Thoracic aorta (tissue), 2 donors: ENCODE data around the gene PDHA1. TPM values are rescaled to one million over a fixed set of nuclear protein-coding genes. Genes with fewer than 3 reads are reported as not detected.

ENCODE experiments used
- ATAC-seq: fragments of 150-250 bp; one replicate; pipeline ENCODE4 v1.8.0; 2017; ENCODE audit warnings: low read depth; ENCODE audit not compliant: insufficient number of reproducible peaks, low FRiP score
- DNase-seq: peaks from one replicate; pipeline ENCODE4 v3.0.0-alpha.2; 2020; ENCODE audit warnings: low spot score
- H3K27ac ChIP-seq, 2 donors: fragments of 200-600 bp; sonication (generic); 1 replicate in 1 of 2; 2 replicates in 1 of 2; pipeline ENCODE4 v1.5.1; 2016; ENCODE audit warnings: mild to moderate bottlenecking in 2 of 2, moderate library complexity in 2 of 2
- H3K27me3 ChIP-seq: fragments of 200-600 bp; sonication (generic); replicated peaks from 2 replicates; pipeline ENCODE4 v1.6.0; 2016; ENCODE audit warnings: mild to moderate bottlenecking; ENCODE audit not compliant: insufficient read depth
- H3K36me3 ChIP-seq: fragments of 200-600 bp; sonication (generic); one replicate; pipeline ENCODE4 v1.5.1; 2016
- H3K4me1 ChIP-seq, 2 donors: fragments of 200-600 bp; sonication (generic); 1 replicate in 1 of 2; 2 replicates in 1 of 2; pipeline versions ENCODE4 v1.5.1 to v1.6.0; 2016; ENCODE audit warnings: low read depth in 2 of 2, mild to moderate bottlenecking in 1 of 2; ENCODE audit not compliant: control insufficient read depth in 1 of 2
- H3K4me3 ChIP-seq: fragments of 200-600 bp; sonication (generic); 2 replicates; pipeline ENCODE4 v1.5.1; 2016; ENCODE audit warnings: mild to moderate bottlenecking
- H3K9me3 ChIP-seq: fragments of 200-600 bp; sonication (generic); 2 replicates; pipeline ENCODE4 v1.5.1; 2016
- CTCF ChIP-seq: fragments of 200-600 bp; sonication (generic); IDR thresholded peaks from one replicate; pipeline ENCODE4 v1.5.1; 2019; ENCODE audit warnings: antibody characterized with exemption
- total RNA-seq, 2 donors: library from RNA; depleted of rRNA; stranded (reverse); fragments of >200 nt; gene quantifications; one replicate each; pipeline versions ENCODE4 v1.1.0 to v1.2.3, GENCODE V29; 2016

PDHA1 gene
- total RNA-seq, 2 donors from 2014 or later = 47.8 to 102 TPM

DNA sequence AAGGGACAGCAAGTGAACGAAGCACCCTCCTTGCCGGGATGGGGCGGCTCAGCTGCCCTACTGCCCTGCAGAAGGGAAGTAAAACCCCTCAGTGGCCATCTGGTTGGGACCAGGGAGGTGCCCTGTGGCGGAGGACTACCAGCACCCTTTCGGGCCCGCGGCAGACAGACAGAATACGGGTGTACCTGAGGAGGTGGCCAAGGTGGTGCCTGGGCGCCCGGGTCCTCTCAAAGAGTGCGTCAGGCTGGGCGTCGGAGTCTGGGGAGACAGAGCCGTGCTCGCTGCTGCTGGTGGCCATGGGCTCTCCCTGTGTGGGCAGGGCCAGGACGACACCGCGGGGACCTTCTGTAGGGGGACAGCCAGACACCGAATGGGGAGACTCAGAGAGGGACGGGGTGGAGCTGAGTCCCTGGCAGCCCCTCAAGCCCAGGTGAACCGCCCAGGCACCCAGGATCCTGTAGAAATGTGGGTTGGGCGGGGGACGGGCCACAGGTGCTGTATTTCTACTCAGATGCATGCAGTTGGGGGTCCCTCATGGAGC lies 29.7 kb downstream of the PDHA1 start:
- Histone ChIP-seq H3K4me3 (peak overlapping the region; percentile 73), H3K36me3 (no peaks in the 10 kb centered on the region), H3K27me3 (no peaks in the 10 kb centered on the region), H3K27ac (no peak overlapping the region), H3K4me1 (no peaks in the 10 kb centered on the region), H3K9me3 (no peaks in the 10 kb centered on the region)
- ATAC-seq (no peak), DNase-seq (no peak)
- TF ChIP-seq CTCF = no peak

DNA sequence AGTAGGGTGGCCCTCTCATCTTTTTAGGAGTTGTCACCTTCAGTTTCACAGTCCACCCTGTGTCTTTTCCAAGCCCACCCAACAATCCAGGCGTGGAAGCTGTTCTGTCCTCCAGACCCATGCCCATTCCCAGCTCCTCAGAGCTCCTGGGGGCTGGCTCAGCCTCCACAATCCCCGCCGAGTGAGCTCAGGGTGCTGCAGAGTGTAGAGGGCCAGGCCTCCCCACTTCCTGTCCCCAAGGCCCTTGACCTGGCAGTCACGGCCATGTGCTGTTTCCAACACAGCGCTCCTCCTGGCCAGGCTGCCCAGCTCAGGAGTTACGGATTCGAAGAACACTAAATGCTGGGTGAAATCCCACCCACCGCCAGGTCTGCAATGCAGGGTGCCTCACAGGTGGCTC lies 31.8 kb downstream of the PDHA1 start:
- Histone ChIP-seq H3K4me3 (no peak overlapping the region), H3K27ac (no peak overlapping the region), H3K4me1 (no peaks in the 10 kb centered on the region), H3K27me3 (no peaks in the 10 kb centered on the region), H3K9me3 (no peaks in the 10 kb centered on the region), H3K36me3 (no peaks in the 10 kb centered on the region)
- no peak for TF ChIP-seq CTCF
- DNase-seq (no peak), ATAC-seq (no peak)

DNA sequence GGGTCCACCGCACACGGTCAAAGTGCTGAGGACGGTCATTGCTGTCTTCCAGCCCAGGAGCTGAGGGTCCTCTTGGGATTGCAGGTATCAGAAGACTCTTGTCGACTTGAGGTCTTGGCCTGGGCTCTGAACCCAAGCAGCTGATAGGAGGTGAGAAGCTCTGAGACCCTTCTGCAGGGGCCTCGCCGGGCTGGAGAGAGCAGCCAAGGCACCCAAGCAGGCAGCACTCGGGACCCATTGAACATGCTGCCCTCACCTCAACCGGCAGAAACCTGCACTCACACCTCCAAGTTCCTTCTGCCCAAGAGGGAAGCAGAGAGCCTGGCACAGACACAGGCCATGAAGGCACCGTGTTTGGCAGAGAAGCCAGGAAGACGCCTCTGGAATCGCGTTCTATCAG lies 34.1 kb downstream of the PDHA1 start:
- Histone ChIP-seq H3K27me3 (no peaks in the 10 kb centered on the region), H3K36me3 (no peaks in the 10 kb centered on the region), H3K9me3 (no peaks in the 10 kb centered on the region), H3K4me3 (no peak overlapping the region), H3K27ac (no peak overlapping the region), H3K4me1 (no peaks in the 10 kb centered on the region)
- ATAC-seq = no peak
- no peak for DNase-seq
- TF ChIP-seq CTCF = no peak

DNA sequence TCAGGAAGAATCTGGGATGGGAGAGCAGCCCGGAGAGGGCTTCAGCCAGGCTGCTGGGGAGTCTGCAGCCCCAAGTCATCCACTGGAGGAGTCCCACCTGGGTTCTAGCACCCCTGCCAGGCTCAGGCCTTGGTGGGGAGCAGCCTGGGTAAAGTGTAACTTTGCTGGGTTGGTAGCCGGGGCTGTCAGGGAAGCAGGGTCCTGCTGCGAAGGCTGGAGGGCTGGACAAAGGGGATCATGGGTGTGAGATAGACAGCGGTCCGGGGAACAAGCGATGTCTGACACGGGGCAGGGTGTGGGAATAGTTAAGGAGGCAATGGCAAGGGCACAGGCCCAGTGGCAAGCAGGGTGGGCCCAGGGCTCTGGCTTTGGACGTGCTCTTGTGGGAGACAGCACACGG lies 37.6 kb downstream of the PDHA1 start:
- no peak for ATAC-seq
- Histone ChIP-seq H3K36me3 (no peaks in the 10 kb centered on the region), H3K4me1 (no peaks in the 10 kb centered on the region), H3K4me3 (no peak overlapping the region), H3K27me3 (no peaks in the 10 kb centered on the region), H3K9me3 (no peaks in the 10 kb centered on the region), H3K27ac (no peak overlapping the region)
- no peak for TF ChIP-seq CTCF
- no peak for DNase-seq

- Histone ChIP-seq H3K27me3 (no peaks in the 10 kb centered on the region), H3K4me1 (no peaks in the 10 kb centered on the region), H3K27ac (no peak overlapping the region), H3K9me3 (no peaks in the 10 kb centered on the region), H3K4me3 (no peak overlapping the region), H3K36me3 (no peaks in the 10 kb centered on the region)
- DNase-seq (no peak), ATAC-seq (no peak)
- peak; percentile 26 for TF ChIP-seq CTCF
Observed at GRCh38 chrX:19382555-19383145, 38.9 kb downstream of the PDHA1 start.
